HG03025 (cell line): Measurements from ENCODE around the gene PCNX1.
"Not testable (repeated sequence)": the region's sequence is repeated elsewhere in the genome, so short reads cannot be mapped to it uniquely, and the experiment has no call there.

Experiments
- ATAC-seq: cut with Tn5 transposase; IDR thresholded peaks from one replicate; pipeline ENCODE4 v1.9.1; 2021; ENCODE audit warnings: mild to moderate bottlenecking, moderate library complexity; ENCODE audit not compliant: unreplicated experiment, low FRiP score

Gene PCNX1

DNA sequence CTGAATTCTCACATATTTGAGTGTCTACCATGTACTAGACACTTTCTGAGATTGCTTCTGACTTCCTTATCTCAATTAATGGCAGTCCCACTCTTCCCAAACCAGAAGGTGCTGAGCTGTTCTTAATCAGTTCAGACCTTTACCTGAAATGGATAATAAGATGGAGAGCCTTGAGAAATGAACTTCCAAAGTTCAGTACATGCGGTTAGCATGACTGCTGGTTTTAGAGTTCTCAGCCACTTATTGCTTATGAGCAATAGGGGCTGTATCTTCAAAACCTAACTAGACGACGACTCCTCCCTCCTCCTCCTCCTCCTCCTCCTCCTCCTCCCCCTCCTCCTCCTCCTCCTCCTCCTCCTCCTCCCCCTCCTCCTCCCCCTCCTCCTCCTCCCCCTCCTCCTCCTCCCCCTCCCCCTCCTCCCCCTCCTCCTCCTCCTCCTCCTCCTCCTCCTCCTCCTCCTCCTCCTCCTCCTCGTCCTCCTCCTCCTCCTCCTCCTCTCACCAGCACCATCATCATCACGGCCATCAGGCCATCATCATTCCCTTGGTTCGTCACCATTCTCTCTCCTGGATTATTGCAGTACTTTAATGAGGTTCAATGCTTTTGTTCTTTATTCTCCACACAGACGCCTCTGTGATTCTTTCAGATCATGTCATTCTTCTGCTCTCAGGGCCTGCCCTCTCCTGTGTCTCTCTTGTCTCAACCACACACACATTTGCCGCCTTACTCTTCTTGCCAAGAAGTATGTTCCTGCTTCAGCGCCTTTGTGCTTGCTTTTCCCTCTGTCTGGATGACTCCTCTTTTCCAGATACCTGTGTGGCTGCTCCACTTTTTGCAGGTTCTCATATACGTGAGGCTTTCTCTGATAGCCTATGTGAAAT is 2.7 kb downstream of the PCNX1 start:
- no peak for ATAC-seq

DNA sequence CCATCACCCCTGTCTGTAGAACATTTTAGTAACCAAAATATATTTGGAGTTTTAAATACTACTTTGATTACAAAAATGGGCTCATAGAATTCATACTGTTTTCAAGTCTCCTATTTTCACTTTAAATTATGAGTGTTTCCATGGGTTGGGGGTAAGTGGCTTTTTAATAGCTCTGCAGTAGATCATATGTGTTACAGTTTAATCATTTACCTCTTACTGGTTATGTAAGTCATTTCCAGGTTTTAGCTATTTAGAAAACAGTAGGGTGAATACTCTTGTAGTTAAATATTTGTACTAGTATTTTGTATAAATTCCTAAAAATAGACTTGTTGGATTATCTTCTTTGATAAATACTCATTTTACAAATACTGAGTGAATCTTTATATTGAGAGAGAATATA is 8.2 kb downstream of the PCNX1 start:
- no peak for ATAC-seq

DNA sequence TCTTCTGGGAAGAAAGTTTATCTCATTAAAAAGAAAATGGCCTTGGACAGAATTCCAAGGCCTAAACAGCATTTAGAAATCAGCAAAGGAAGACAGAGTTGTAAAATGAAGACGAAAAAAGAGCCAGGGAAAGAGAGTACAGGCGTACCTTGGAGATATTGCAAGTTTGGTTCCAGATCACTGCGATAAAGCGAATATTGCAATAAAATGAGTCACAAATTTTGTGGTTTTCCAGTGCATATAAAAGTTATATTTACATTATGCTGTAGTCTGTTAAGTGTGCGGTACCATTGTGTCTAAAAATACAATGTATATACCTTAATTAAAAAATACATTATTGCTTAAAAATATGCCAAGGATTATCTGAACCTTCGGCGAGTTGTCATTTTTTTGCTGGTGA is 9.0 kb downstream of the PCNX1 start:
- ATAC-seq, result no peak

DNA sequence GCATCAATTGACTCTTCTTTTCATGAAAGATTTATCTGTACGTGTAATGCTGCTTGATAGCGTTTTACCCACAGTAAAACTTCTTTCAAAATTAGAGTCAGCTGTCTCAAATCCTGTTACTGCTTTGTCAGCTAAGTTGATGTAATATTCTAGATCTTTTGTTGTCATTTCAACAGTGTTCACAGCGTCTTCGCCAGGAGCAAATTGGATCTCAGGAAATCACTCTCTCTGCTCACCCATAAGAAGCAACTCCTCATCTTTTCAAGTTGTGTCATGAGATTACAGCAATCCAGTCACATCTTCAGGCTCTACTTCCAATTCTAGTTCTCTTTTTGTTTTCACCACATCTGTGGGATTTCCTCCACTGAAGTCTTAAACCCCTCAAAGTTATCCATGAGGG is 9.5 kb downstream of the PCNX1 start:
- no peak for ATAC-seq

DNA sequence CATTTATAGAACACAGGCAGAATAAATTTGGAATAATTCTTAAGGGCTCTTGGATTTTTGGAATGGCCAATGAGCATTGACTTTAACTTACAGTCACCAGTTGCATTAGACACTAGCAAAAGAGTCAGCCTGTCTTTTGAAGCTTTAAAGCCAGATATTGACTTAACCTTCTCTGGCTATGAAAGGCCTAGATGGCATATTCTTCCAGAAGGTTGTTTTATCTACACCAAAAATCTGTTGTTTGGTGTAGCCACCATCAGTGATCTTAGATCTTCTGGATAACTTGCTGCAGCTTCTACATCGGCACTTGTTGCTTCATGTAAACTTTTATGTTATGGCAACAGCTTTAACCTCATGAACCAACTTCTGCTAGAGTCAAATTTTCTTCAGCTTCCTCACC is 10.4 kb downstream of the PCNX1 start:
- ATAC-seq, result no peak

DNA sequence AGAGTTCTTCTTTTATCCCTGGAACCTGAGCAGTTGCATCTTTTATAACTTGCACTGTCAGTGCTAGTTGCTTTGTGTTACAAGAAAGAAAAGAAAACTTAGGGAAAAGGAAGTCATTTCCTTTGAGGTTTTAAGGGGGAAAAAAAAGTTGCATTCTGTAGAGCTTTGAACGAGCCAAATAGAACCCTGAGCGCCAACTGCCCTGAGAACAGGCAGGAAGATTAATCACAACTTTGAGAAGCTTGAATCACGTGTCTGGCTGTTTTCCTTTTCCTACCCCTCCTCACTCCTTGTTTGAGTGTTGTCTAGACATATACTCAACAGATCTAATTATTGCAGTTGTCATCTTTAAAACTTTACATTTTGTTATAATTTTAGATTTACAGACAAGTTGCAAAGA is 12.5 kb downstream of the PCNX1 start:
- ATAC-seq, result no peak

DNA sequence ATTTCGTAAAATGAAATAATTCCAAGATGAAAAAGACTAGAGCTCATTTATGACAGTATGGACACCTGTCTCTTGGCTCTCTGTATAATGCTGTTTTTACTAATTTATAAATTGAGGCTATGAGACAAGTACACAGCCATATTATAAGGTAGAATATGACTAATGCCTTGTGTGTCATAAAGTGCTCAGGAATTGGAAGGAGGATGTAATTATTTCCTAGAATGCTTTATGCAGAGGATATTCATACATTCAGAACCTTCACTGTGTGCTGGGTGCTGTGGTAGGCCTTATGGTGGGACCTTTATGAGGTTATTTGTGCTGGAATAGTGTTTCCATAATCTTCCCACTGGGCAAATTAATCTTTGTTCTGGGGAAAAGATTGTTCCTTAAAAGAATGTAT is 13.3 kb downstream of the PCNX1 start:
- no peak for ATAC-seq

DNA sequence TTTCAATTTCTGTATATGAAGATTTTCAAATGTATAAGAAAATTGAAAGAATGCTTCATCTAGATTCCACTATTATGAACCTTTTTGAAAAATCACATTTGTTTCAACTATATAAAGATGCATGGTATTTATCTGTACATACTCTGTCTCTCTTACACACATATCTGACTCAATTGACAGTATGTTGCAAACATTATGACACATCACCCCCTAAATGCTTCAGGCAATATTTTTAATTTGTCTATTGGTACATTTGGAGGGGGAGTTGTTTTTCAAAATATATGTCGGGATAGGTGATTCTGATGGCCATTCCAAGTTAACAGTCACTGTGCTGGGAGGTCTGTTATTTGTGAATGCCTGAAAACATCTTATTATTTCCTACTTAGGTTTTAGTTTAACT is 14.4 kb downstream of the PCNX1 start:
- no peak for ATAC-seq

DNA sequence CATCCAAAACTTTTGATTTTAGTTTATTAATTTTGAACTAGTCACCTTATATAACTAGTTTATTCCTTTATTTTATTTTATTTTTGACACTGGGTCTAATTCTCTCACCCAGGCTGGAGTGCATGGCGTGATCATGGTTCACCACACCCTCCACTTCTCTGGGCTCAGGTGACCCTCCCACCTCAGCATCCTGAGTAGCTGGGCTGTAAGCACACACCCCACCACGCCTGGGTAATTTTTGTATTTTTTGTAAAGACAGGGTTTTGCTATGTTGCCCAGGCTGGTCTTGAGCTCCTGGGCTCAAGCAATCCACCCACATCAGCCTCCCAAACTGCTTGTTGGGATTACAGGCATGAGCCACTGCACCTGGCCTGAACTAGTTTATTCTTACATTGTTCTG is 17.3 kb downstream of the PCNX1 start:
- ATAC-seq, result no peak

DNA sequence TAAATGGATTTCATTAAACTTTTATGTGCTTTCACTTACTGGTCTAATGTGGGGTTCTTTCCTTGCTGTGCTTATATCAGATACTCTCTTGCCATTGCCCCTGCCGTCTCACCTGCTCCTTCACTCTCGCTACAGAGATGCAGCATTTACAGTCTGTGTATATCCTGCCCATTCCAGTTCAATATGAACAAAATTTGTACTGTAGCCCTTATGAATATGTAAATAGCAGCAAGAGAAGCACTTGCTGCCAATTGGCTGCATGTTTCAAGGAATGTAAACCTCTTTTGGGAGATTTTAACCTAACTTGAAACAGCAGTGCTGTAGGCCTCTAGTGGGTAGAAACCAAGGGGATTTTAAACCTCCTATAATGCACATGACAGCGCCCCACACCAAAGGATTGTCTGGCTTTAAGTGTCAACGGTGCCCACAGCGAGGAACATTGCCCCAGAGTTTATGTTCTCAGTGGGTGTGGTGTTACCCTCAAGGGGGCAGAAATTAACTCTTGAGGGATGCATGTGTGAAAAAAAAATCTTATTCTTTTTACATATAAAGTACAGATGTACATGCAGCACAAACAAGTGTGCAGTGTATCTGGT is 19.1 kb downstream of the PCNX1 start:
- ATAC-seq, result no peak

DNA sequence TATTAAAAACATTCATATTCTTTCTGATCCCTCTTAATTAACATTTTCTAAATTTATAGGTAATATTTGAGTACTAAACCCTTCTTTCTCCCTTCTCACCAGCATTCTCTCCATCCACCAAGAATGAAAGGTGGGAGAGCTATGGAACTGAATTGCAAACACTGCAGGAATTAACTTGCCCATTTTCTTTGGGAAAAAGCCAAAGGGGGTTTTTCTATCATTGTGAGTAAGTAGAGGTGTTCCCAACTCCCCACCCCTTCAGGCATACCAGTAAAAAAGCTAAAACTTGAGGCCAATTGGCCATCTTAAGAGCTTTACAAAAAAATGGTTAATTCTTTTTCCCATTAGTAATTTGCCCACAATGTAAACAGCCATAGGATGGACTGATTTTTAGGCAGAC is 23.7 kb downstream of the PCNX1 start:
- no peak for ATAC-seq

DNA sequence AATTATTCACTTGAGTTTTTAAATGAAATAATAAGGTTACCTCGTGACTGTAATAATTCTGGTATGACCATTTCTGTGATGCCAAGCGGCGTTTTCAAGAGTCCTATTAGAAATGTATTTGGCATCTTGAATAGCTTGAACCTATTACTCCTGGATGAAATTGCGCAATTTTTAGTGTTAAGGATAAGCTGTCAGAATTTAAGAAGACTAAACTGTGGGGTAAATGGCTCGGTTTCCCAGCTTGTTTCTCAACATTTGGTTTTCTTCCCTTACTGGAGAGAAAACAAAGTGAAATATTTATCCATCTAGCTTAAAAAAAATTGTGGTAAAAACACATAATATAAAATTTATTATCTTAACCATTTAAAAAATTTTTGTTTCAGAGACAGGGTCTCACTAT is 26.8 kb downstream of the PCNX1 start:
- ATAC-seq, result no peak

DNA sequence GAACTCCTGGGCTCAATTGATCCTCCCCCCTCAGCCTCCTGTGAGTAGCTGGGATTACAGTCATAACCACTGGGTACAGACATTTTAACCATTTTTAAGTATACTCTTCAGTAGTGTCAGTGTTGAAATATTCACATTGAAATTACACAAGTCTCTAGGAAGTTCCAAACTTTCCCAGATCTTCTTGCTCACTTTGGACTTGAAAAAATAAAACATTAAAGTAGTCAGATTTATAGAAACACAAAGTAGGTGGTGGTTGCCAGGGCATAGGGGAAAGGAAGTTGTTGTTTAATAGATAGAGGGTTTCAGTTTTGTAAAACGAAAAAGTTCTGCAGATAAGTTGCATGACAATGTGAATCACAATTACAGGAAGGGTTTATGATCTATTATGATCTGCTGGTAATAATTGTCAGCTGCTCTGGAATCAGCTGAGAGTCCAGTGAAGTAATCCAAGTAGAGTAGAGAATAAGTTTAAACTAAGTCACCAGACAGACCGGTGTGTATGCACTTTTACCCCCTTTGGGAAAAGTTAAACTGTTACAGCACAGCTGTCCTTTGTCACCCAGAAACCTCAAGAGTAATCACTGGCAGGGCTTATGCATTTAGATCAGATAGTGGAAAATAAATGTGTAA is 27.4 kb downstream of the PCNX1 start:
- no peak for ATAC-seq

DNA sequence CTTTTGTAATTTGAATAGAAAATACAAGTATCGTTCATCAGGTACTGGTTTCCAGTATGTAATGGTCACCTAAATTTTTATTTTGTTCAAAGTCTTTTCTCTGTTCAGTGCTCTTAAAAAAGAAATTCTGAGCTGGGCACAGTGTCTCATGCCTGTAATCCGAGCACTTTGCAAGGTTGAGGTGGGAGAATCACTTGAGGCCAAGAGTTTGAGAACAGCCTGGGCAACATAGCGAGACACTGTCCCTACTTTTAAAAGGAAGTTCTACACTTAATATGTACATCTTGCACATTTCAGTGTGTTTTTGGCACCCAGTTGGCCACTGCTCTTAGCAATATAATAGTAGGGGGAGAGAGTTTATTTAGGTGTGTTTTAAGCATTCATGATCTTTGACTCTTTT is 27.9 kb downstream of the PCNX1 start:
- ATAC-seq, result no peak

DNA sequence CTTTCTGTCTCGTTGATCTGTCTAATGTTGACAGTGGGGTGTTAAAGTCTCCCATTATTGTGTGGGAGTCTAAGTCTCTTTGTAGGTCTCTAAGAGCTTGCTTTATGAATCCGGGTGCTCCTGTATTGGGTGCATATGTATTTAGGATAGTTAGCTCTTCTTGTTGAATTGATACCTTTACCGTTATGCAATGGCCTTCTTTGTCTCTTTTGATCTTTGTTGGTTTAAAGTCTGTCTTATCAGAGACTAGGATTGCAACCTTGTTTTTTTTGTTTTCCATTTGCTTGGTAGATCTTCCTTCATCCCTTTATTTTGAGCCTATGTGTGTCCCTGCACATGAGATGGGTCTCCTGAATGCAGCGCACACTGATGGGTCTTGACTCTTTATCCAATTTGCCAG is 32.4 kb downstream of the PCNX1 start:
- not testable (repeated sequence) for ATAC-seq

DNA sequence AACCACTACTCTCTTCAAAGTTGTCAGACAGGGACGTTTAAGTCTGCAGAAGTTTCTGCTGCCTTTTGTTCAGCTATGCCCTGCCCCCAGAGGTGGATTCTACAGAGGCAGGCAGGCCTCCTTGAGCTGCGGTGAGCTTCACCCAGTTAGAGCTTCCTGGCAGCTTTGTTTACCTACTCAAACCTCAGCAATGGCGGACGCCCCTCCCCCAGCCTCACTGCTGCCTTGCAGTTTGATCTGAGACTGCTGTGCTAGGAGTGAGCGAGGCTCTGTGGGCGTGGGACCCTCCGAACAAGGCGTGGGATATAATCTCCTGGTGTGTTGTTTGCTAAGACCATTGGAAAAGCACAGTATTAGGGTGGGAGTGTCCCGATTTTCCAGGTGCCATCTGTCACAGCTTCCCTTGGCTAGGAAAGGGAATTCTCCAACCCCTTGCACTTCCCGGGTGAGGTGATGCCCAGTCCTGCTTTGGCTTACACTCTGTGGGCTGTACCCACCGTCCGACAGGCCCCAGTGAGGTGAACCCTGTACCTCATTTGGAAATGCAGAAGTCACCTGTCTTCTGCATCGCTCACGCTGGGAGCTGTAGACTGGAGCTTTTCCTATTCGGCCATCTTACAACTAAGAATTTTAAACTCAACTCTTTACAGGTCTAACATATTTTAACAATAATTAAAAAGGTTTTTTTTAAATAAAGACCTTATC is 34.5 kb downstream of the PCNX1 start:
- not testable (repeated sequence) for ATAC-seq

DNA sequence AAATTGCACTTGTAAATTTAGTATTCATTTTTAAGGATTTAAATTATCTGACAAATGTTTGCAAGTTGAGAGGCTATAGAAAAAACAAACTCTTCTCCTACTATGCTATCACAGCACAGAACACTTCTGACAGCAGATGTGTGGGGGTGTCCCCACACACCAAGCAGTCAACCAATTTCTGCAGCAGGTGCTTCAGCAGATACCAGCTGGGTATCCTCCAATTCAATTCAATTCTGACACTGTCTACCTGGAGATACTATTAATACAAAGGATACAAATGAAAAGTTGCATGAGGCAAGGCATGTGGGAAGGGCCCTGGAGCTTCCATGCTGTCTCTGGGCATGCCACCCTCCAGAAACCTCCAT is 35.1 kb downstream of the PCNX1 start:
- no peak for ATAC-seq

DNA sequence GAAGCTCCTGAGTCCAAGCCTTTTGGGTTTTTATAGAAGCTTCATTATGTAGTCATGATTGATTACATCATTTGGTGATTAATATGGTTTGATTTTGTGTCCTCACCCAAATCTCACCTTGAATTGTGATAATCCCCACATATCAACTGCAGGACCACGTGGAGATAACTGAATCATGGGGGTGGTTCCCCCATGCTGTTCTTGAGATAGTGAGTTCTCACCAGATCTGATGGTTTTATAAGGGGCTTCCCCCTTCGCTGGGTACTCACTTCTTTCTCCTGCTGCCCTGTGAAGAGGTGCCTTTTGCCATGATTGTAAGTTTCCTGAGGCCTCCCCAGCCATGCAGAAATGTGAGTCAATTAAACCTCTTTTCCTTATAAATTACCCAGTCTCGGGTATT is 35.5 kb downstream of the PCNX1 start:
- ATAC-seq, result not testable (repeated sequence)

DNA sequence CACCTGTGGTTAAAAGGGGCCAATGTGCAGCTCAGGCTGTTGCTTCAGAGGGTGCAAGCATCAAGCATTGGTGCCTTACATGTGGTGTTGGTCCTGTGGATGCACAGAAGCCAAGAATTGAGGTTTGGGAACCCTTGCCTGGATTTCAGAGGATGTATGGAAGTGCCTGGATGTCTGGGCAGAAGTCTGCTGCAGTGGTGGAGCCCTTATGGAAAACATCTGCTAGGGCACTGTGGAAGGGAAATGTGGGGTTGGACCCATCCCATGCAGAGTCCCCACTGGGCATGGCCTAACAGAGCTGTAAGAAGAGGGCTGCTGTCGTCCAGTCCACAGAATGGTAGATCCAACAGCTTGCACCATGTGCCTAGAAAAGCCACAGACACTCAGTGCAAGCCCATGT is 36.6 kb downstream of the PCNX1 start:
- ATAC-seq, result no peak

DNA sequence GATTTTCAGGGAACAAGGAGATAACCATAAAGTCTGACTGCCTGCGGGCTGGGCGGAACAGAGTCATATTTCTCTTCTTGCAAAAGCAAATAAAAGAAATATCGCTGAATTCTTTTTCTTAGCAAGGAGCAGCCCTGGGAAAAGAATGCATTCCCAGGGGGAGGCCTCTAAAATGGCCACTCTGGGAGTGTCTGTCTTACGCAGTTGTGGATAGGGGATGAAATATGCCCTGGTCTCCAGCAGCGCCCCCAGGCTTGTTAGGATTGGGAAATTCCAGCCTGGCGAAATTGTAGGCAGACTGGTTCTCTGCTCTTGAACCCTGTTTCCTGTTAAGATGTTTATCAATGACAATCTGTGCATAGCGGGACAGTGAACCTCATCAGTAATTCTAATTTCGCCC is 40.5 kb downstream of the PCNX1 start:
- no peak for ATAC-seq

DNA sequence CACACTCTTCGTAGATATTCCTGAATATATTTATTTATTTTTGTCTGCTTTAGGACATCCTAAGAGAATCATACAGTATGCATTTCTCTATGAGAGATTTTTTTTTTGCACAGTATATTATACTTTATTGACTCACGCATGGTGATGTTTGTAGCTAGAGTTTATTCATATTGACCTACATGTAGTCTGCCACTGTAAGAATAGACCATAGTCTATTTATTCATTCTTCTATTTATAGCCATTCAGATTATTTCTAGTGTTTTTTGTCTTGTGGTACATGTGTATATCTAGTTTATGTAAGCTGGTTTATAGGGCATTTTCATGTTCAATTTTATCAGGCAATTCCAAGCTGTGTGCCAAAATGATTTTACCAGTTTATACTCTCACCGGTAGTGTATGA is 45.2 kb downstream of the PCNX1 start:
- no peak for ATAC-seq
